H9 (cell line): ENCODE results near the gene KIF26B. TPM values are rescaled to one million over a fixed set of nuclear protein-coding genes. Genes with fewer than 3 reads are reported as not detected.
"Not testable (repeated sequence)": the region's sequence is repeated elsewhere in the genome, so short reads cannot be mapped to it uniquely, and the experiment has no call there.

Experiments used
- DNase-seq: peaks from one replicate; pipeline ENCODE4 v3.0.0-alpha.2; 2017
- H2AFZ ChIP-seq: one replicate; pipeline ENCODE4 v1.6.1; 2013; ENCODE audit warnings: mild to moderate bottlenecking, low read length, control low read depth, moderate library complexity
- H2AK5ac ChIP-seq: 2 replicates; pipeline ENCODE4 v1.6.1; 2013; ENCODE audit warnings: low read length, control low read depth, mixed read lengths; ENCODE audit not compliant: insufficient read length
- H2BK120ac ChIP-seq: one replicate; pipeline ENCODE4 v1.6.1; 2013; ENCODE audit warnings: low read depth, mild to moderate bottlenecking, low read length, control low read depth, inconsistent platforms; ENCODE audit not compliant: poor library complexity, severe bottlenecking
- H2BK12ac ChIP-seq: 2 replicates; pipeline ENCODE4 v1.6.1; 2013; ENCODE audit warnings: low read length, control low read depth, mixed read lengths, low read depth; ENCODE audit not compliant: insufficient read length
- H2BK15ac ChIP-seq: 2 replicates; pipeline ENCODE4 v1.6.1; 2013; ENCODE audit warnings: low read depth, low read length, control low read depth
- H2BK20ac ChIP-seq: one replicate; pipeline ENCODE4 v1.6.1; 2013; ENCODE audit warnings: low read depth, mild to moderate bottlenecking, low read length, control low read depth, inconsistent platforms; ENCODE audit not compliant: poor library complexity, severe bottlenecking
- H2BK5ac ChIP-seq: 2 replicates; pipeline ENCODE4 v1.6.1; 2013; ENCODE audit warnings: low read length, control low read depth, mixed read lengths; ENCODE audit not compliant: insufficient read length
- H3K14ac ChIP-seq: 2 replicates; pipeline ENCODE4 v1.6.1; 2013; ENCODE audit warnings: low read length, control low read depth; ENCODE audit not compliant: insufficient read depth
- H3K18ac ChIP-seq: 2 replicates; pipeline ENCODE4 v1.6.1; 2013; ENCODE audit warnings: low read depth, mild to moderate bottlenecking, mixed read lengths, low read length, control low read depth; ENCODE audit not compliant: insufficient read length
- H3K23ac ChIP-seq: 2 replicates; pipeline ENCODE4 v1.6.1; 2013; ENCODE audit warnings: low read length, control low read depth, mixed read lengths, low read depth; ENCODE audit not compliant: insufficient read length
- H3K23me2 ChIP-seq: 2 replicates; pipeline ENCODE4 v1.6.1; 2013; ENCODE audit warnings: low read depth, mild to moderate bottlenecking, mixed read lengths, low read length, control low read depth; ENCODE audit not compliant: insufficient read length, poor library complexity, severe bottlenecking
- H3K27ac ChIP-seq: 2 replicates; pipeline ENCODE4 v1.5.1; 2013; ENCODE audit warnings: low read length, control low read depth, mixed read lengths, low read depth; ENCODE audit not compliant: insufficient read length
- H3K27me3 ChIP-seq: 2 replicates; pipeline ENCODE4 v1.6.1; 2013; ENCODE audit warnings: low read length, control low read depth, inconsistent platforms; ENCODE audit not compliant: insufficient read depth
- H3K4ac ChIP-seq: 2 replicates; pipeline ENCODE4 v1.6.1; 2013; ENCODE audit warnings: low read depth, mild to moderate bottlenecking, control low read depth, inconsistent platforms, low read length, moderate library complexity
- H3K4me1 ChIP-seq: 2 replicates; pipeline ENCODE4 v1.6.1; 2013; ENCODE audit warnings: low read length, control low read depth, inconsistent platforms; ENCODE audit not compliant: insufficient read depth
- H3K4me2 ChIP-seq: 2 replicates; pipeline ENCODE4 v1.6.1; 2013; ENCODE audit warnings: low read length, control low read depth, mixed read lengths; ENCODE audit not compliant: insufficient read length, insufficient read depth
- H3K56ac ChIP-seq: 2 replicates; pipeline ENCODE4 v1.6.1; 2013; ENCODE audit warnings: low read depth, mild to moderate bottlenecking, mixed read lengths, low read length, control low read depth; ENCODE audit not compliant: insufficient read length
- H3K79me1 ChIP-seq: 2 replicates; pipeline ENCODE4 v1.6.1; 2013; ENCODE audit warnings: low read depth, mild to moderate bottlenecking, moderate library complexity, low read length, control low read depth, inconsistent platforms; ENCODE audit not compliant: insufficient read depth, poor library complexity, severe bottlenecking
- H3K79me2 ChIP-seq: 2 replicates; pipeline ENCODE4 v1.6.1; 2013; ENCODE audit warnings: low read length, control low read depth, inconsistent platforms; ENCODE audit not compliant: insufficient read depth
- H3K9ac ChIP-seq: 2 replicates; pipeline ENCODE4 v1.6.1; 2013; ENCODE audit warnings: low read length, control low read depth, mixed read lengths; ENCODE audit not compliant: insufficient read length; ENCODE audit errors: extremely low read depth
- H3K9me3 ChIP-seq: one replicate; pipeline ENCODE4 v1.6.1; 2013; ENCODE audit warnings: low read depth, low read length, inconsistent platforms; ENCODE audit not compliant: control insufficient read depth
- H3T11ph ChIP-seq: one replicate; pipeline ENCODE4 v1.6.1; 2013; ENCODE audit warnings: mild to moderate bottlenecking, low read length, control low read depth, inconsistent platforms
- H4K20me1 ChIP-seq: one replicate; pipeline ENCODE4 v1.6.1; 2013; ENCODE audit not compliant: control insufficient read depth, insufficient read length, insufficient read depth
- H4K5ac ChIP-seq: 2 replicates; pipeline ENCODE4 v1.6.1; 2013; ENCODE audit warnings: low read depth, mild to moderate bottlenecking, mixed read lengths, low read length, control low read depth; ENCODE audit not compliant: insufficient read length
- H4K8ac ChIP-seq: replicated peaks from 2 replicates; pipeline ENCODE4 v1.6.1; 2013; ENCODE audit warnings: low read length, control low read depth, mixed read lengths, low read depth; ENCODE audit not compliant: insufficient read length
- H4K91ac ChIP-seq: 2 replicates; pipeline ENCODE4 v1.6.1; 2013; ENCODE audit warnings: low read depth, mild to moderate bottlenecking, moderate library complexity, mixed read lengths, low read length, control low read depth; ENCODE audit not compliant: insufficient read length
- H3K27ac Mint-ChIP-seq, 3 experiments: 2 replicates in 2 of 3; 3 replicates in 1 of 3; pipeline ENCODE4 v1.8.0; 2020 to 2021; ENCODE audit warnings: mixed read lengths in 3 of 3, mild to moderate bottlenecking in 1 of 3, moderate library complexity in 1 of 3
- H3K27me3 Mint-ChIP-seq: 2 replicates; pipeline ENCODE4 v1.8.0; 2021; ENCODE audit warnings: low read depth, mild to moderate bottlenecking, moderate library complexity, mixed read lengths
- H3K36me3 Mint-ChIP-seq, 3 experiments: 2 replicates in 2 of 3; 3 replicates in 1 of 3; pipeline ENCODE4 v1.8.0; 2020 to 2021; ENCODE audit warnings: low read depth in 3 of 3, mixed read lengths in 3 of 3; ENCODE audit not compliant: insufficient read depth in 1 of 3
- H3K4me1 Mint-ChIP-seq, 2 experiments: 2 replicates each; pipeline ENCODE4 v1.8.0; 2020; ENCODE audit warnings: mixed read lengths in 2 of 2
- H3K4me3 Mint-ChIP-seq, 2 experiments: 2 replicates in 1 of 2; 3 replicates in 1 of 2; pipeline ENCODE4 v1.8.0; 2020 to 2021; ENCODE audit warnings: mild to moderate bottlenecking in 2 of 2, mixed read lengths in 2 of 2, moderate library complexity in 1 of 2
- H3K9me3 Mint-ChIP-seq, 2 experiments: 2 replicates in 1 of 2; 3 replicates in 1 of 2; pipeline ENCODE4 v1.8.0; 2020; ENCODE audit warnings: mild to moderate bottlenecking in 2 of 2, mixed read lengths in 2 of 2, moderate library complexity in 1 of 2
- CTCF ChIP-seq: fragments of 200-600 bp; sonication (generic); conservative IDR thresholded peaks from 3 replicates; pipeline ENCODE4 v1.8.0; 2021; ENCODE audit warnings: antibody characterized with exemption, mild to moderate bottlenecking
- WGBS: extraction: QIAGEN DNeasy Blood & Tissue Kit; methylation state at CpG from one replicate; pipeline ENCODE4 v1.1.7; 2013; ENCODE audit warnings: missing lambda C conversion rate, low lambda C conversion rate, mixed read lengths; ENCODE audit not compliant: insufficient read length; ENCODE audit errors: extremely low coverage; 5-methylcytosine and 5-hydroxymethylcytosine counted together
- total RNA-seq: library from RNA; stranded (reverse); gene quantifications from 2 replicates; pipeline ENCODE4 v1.2.1, GENCODE V29; 2021

KIF26B gene
- total RNA-seq, 1 experiment from 2014 or later, result 0.13 TPM

- H3K9me3 ChIP-seq, result no peaks in the 10 kb centered on the region
- no peak overlapping the region for H3K18ac ChIP-seq
- Mint-ChIP-seq H3K4me1 (no peaks in the 10 kb centered on the region), H3K27me3 (peaks cover 1% of the 10 kb centered on the region; the same call in 1 of the 2 replicates), H3K27ac (0 out of 7 replicates have a peak overlapping the region, but pooled peaks of 1 of the 3 experiments have one; percentile 22), H3K36me3 (peaks cover 0 to 2% (median 0%) of the 10 kb centered on the region in 3 experiments; a peak in 1 of 7 replicates), H3K9me3 (no peaks in the 10 kb centered on the region), H3K4me3 (no peak overlapping the region)
- no peak for TF ChIP-seq CTCF
- H2BK12ac ChIP-seq, result no peak overlapping the region
- H3K56ac ChIP-seq, result no peak overlapping the region
- no peak overlapping the region for H4K91ac ChIP-seq
- H4K8ac ChIP-seq, result no peak overlapping the region
- H3K4ac ChIP-seq, result no peak overlapping the region
- H2BK20ac ChIP-seq, result no peak overlapping the region
- H3K27me3 ChIP-seq, result no peaks in the 10 kb centered on the region
- no peak overlapping the region for H2AFZ ChIP-seq
- no peak overlapping the region for H3T11ph ChIP-seq
- H3K23me2 ChIP-seq, result no peaks in the 10 kb centered on the region
- no peak overlapping the region for H3K14ac ChIP-seq
- H3K4me2 ChIP-seq, result no peak overlapping the region
- H4K5ac ChIP-seq, result no peak overlapping the region
- H3K79me1 ChIP-seq, result no peaks in the 10 kb centered on the region
- no peak overlapping the region for H2BK5ac ChIP-seq
- H3K27ac ChIP-seq, result no peak overlapping the region
- no peak overlapping the region for H2BK120ac ChIP-seq
- no peak overlapping the region for H3K23ac ChIP-seq
- no peak overlapping the region for H3K9ac ChIP-seq
- H4K20me1 ChIP-seq, result no peaks in the 10 kb centered on the region
- DNase-seq, result no peak
- no peaks in the 10 kb centered on the region for H3K4me1 ChIP-seq
- no peak overlapping the region for H2BK15ac ChIP-seq
- H3K79me2 ChIP-seq, result no peaks in the 10 kb centered on the region
- WGBS, result no CpG with 5 or more reads among the region's 10 CpGs
- H2AK5ac ChIP-seq, result no peak overlapping the region
These were observed 202.3 kb downstream of the KIF26B start for GRCh38 chr1:245356891-245357585.

- not testable (repeated sequence) for H3K4me1 ChIP-seq, H3K27me3 Mint-ChIP-seq
These were observed 204.4 kb downstream of the KIF26B start for GRCh38 chr1:245359101-245359680.

More at GRCh38 chr1:245359101-245359680, 204.4 kb downstream of the KIF26B start:
- not testable (repeated sequence) for H3K4me2 ChIP-seq, H3K4ac ChIP-seq, H2BK20ac ChIP-seq, H3K27ac Mint-ChIP-seq, DNase-seq, H2BK5ac ChIP-seq, H3K56ac ChIP-seq, H2BK15ac ChIP-seq, H3K14ac ChIP-seq, H3K36me3 Mint-ChIP-seq, H3K27ac ChIP-seq, H2BK120ac ChIP-seq, H2AK5ac ChIP-seq, H3K79me1 ChIP-seq, H3K18ac ChIP-seq, H3T11ph ChIP-seq, H3K4me3 Mint-ChIP-seq, H3K23ac ChIP-seq, H4K91ac ChIP-seq, H4K5ac ChIP-seq, H4K20me1 ChIP-seq, H3K4me1 Mint-ChIP-seq, H3K9me3 Mint-ChIP-seq, H4K8ac ChIP-seq, H3K9ac ChIP-seq, H3K9me3 ChIP-seq, H2AFZ ChIP-seq, H3K79me2 ChIP-seq, H3K23me2 ChIP-seq, H2BK12ac ChIP-seq, H3K27me3 ChIP-seq
- no CpG with 5 or more reads among the region's 12 CpGs for WGBS
